Caco-2 (cell line): ENCODE data around the gene TMPRSS7. TPM values are rescaled to one million over a fixed set of nuclear protein-coding genes. Genes with fewer than 3 reads are reported as not detected.

Experiments used
- BruUV-seq: library from RNA; stranded (reverse); fragments of 400-500 nt; replicated peaks from 2 replicates; lab custom pipeline; 2021; lab: Mats Ljungman, UMichigan
- CTCF ChIA-PET: fragments of 300-600 bp; sonication (Branson Sonifier 250); formaldehyde crosslinking; loops from one replicate; lab custom pipeline; 2022; ENCODE audit warnings: antibody characterized with exemption; lab: Charles Lee
- POLR2A ChIA-PET: fragments of 300-600 bp; sonication (Branson Sonifier 250); formaldehyde crosslinking; loops from one replicate; lab custom pipeline; 2022; ENCODE audit warnings: antibody characterized with exemption; lab: Charles Lee
- DNase-seq, 2 experiments: peaks; one replicate each; pipeline versions ENCODE4 v3.0.0 to v3.0.0-alpha.2; 2020 to 2022
- H3K27me3 ChIP-seq: replicated peaks from 2 replicates; pipeline ENCODE4 v1.6.0; 2011; ENCODE audit warnings: low read length; ENCODE audit not compliant: control insufficient read depth, insufficient read depth
- H3K36me3 ChIP-seq: 2 replicates; pipeline ENCODE4 v1.5.1; 2011; ENCODE audit warnings: low read length; ENCODE audit not compliant: control insufficient read depth, insufficient read depth
- H3K4me1 ChIP-seq: fragments of 250-450 bp; sonication (Bioruptor Pico); 2 replicates; pipeline ENCODE4 v1.5.1; 2020; ENCODE audit warnings: mild to moderate bottlenecking
- H3K4me3 ChIP-seq: 2 replicates; pipeline ENCODE4 v1.5.1; 2011; ENCODE audit warnings: low read depth, mild to moderate bottlenecking, control low read depth, low read length
- H3K9me3 ChIP-seq: fragments of 250-450 bp; sonication (Bioruptor Pico); 2 replicates; pipeline ENCODE4 v1.5.1; 2020; ENCODE audit warnings: mild to moderate bottlenecking, moderate library complexity
- H3K27ac Mint-ChIP-seq: one replicate; pipeline ENCODE4 v1.8.0; 2022; ENCODE audit warnings: mixed read lengths; ENCODE audit not compliant: unreplicated experiment
- H3K27me3 Mint-ChIP-seq: one replicate; pipeline ENCODE4 v1.8.0; 2022; ENCODE audit warnings: mixed read lengths; ENCODE audit not compliant: insufficient read depth, unreplicated experiment
- H3K36me3 Mint-ChIP-seq: one replicate; pipeline ENCODE4 v1.8.0; 2022; ENCODE audit warnings: mild to moderate bottlenecking, mixed read lengths; ENCODE audit not compliant: insufficient read depth, unreplicated experiment
- H3K4me1 Mint-ChIP-seq: one replicate; pipeline ENCODE4 v1.8.0; 2022; ENCODE audit warnings: low read depth, mixed read lengths; ENCODE audit not compliant: unreplicated experiment
- H3K4me3 Mint-ChIP-seq: one replicate; pipeline ENCODE4 v1.8.0; 2022; ENCODE audit warnings: mild to moderate bottlenecking, moderate library complexity, mixed read lengths; ENCODE audit not compliant: unreplicated experiment
- H3K9me3 Mint-ChIP-seq: one replicate; pipeline ENCODE4 v1.8.0; 2022; ENCODE audit warnings: mixed read lengths; ENCODE audit not compliant: unreplicated experiment
- intact Hi-C: fragments of 100-400 bp; cut with micrococcal nuclease; formaldehyde crosslinking; loops from one replicate; pipeline ENCODE4 v1.10.0; 2022; ENCODE audit not compliant: unreplicated experiment
- total RNA-seq: library from RNA; stranded (reverse); gene quantifications from 2 replicates; pipeline ENCODE4 v1.2.3, GENCODE V29; 2022
- TF ChIP-seq, protein P1 (sequence below), 2 experiments: fragments of 200-600 bp in 1 of 2; IDR thresholded peaks; 1 replicate in 1 of 2; 2 replicates in 1 of 2; pipeline versions ENCODE4 v1.5.1 to v1.8.0; 2011 to 2022; ENCODE audit warnings: antibody characterized with exemption in 1 of 2, control low read depth in 1 of 2, inconsistent platforms in 1 of 2, low read depth in 1 of 2, low read length in 1 of 2, mild to moderate bottlenecking in 1 of 2, moderate library complexity in 1 of 2; ENCODE audit not compliant: insufficient read depth in 1 of 2, severe bottlenecking in 1 of 2, unreplicated experiment in 1 of 2

The TMPRSS7 gene
- total RNA-seq, 1 experiment from 2014 or later: 0.36 TPM

DNA sequence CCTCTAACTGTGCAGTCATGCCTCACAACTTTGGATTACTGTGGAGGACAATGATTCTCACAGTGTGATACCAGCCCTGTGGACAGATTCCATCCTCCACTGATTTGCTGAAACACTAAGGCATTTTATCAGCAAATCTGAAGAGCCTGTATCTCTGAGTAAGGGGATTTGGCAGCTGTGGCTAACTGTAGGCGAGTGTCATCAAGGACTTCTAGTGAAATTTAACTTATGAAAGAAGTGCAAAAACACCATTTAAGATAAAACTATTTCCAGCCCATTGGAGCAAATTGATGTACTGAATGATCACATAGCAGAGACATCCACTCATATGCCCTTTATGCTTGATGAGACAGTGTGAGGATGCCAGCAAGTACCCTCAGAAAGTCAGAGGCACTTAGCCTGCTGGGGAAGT is 13.9 kb upstream of the TMPRSS7 start:
- Mint-ChIP-seq H3K9me3 (peaks cover 11% of the 10 kb centered on the region), H3K4me3 (no peak overlapping the region), H3K36me3 (no peaks in the 10 kb centered on the region), H3K4me1 (no peaks in the 10 kb centered on the region), H3K27me3 (no peaks in the 10 kb centered on the region), H3K27ac (no peak overlapping the region)
- CTCF ChIA-PET: no interaction called here
- intact Hi-C loops: no loop called here
- TF ChIP-seq, protein P1, sequence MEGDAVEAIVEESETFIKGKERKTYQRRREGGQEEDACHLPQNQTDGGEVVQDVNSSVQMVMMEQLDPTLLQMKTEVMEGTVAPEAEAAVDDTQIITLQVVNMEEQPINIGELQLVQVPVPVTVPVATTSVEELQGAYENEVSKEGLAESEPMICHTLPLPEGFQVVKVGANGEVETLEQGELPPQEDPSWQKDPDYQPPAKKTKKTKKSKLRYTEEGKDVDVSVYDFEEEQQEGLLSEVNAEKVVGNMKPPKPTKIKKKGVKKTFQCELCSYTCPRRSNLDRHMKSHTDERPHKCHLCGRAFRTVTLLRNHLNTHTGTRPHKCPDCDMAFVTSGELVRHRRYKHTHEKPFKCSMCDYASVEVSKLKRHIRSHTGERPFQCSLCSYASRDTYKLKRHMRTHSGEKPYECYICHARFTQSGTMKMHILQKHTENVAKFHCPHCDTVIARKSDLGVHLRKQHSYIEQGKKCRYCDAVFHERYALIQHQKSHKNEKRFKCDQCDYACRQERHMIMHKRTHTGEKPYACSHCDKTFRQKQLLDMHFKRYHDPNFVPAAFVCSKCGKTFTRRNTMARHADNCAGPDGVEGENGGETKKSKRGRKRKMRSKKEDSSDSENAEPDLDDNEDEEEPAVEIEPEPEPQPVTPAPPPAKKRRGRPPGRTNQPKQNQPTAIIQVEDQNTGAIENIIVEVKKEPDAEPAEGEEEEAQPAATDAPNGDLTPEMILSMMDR (IDR thresholded peaks at IDR 0.05; ENCODE audit: insufficient read depth in 1 of 2, low read depth in 1 of 2, low read length in 1 of 2, severe bottlenecking in 1 of 2, unreplicated experiment in 1 of 2): no peak
- H3K9me3 ChIP-seq: no peaks in the 10 kb centered on the region
- no peaks in the 10 kb centered on the region for H3K36me3 ChIP-seq
- no peaks in the 10 kb centered on the region for H3K27me3 ChIP-seq
- no peaks in the 10 kb centered on the region for H3K4me1 ChIP-seq
- no TSS peak for BruUV-seq
- H3K4me3 ChIP-seq: no peak overlapping the region
- POLR2A ChIA-PET: no interaction called here
- no peak for DNase-seq

DNA sequence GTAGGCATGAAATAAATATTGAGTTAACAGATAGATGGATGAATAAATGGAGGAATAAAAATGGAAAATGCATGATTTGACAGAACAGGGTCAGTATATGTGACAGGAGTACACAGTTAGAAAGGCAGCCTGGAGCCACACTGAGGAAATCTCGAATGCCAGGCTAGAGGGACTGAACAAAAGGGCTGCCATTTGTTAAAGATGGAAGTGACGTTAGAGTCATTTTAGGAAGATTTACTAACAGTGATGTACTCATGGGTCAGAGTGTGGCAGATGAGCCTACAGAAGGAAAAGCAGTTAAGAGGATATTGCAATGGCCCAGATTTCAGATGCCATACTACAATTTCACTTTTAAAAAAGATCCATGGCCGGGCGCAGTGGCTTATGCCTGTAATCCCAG is 7.4 kb upstream of the TMPRSS7 start:
- CTCF ChIA-PET: no interaction called here
- POLR2A ChIA-PET: no interaction called here
- H3K27me3 ChIP-seq: no peaks in the 10 kb centered on the region
- TF ChIP-seq, protein P1 (IDR thresholded peaks at IDR 0.05; ENCODE audit: insufficient read depth in 1 of 2, low read depth in 1 of 2, low read length in 1 of 2, severe bottlenecking in 1 of 2, unreplicated experiment in 1 of 2): no peak
- no peak overlapping the region for H3K4me3 ChIP-seq
- no peak for DNase-seq
- no peak overlapping the region for H3K27ac Mint-ChIP-seq
- no peaks in the 10 kb centered on the region for H3K4me1 Mint-ChIP-seq
- peaks cover under 1% of the 10 kb centered on the region for H3K9me3 Mint-ChIP-seq
- intact Hi-C loops: no loop called here
- no peaks in the 10 kb centered on the region for H3K36me3 ChIP-seq
- H3K36me3 Mint-ChIP-seq: no peaks in the 10 kb centered on the region
- H3K9me3 ChIP-seq: no peaks in the 10 kb centered on the region
- H3K4me3 Mint-ChIP-seq: no peak overlapping the region
- BruUV-seq: no TSS peak
- H3K27me3 Mint-ChIP-seq: peaks cover 2% of the 10 kb centered on the region
- no peaks in the 10 kb centered on the region for H3K4me1 ChIP-seq

DNA sequence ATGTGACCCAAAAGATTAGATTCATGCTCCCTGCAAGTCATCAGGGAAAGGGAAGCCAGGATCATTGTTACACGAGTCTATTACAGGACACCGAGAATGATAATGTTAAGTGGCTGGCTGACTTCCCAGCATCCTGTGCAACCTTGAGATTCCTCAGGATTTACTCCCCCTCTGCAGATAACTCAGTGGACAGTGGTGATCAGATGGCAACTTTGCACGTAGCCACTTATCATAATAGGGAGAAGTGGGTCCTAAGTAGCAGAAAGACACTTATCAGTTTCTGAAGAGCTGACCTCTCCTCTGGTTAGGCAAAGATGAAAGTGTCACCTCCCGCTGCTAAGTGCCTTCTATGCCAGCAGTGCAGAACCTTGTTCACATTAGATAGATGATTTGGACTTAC is 6.7 kb upstream of the TMPRSS7 start:
- Histone ChIP-seq H3K36me3 (no peaks in the 10 kb centered on the region), H3K4me3 (no peak overlapping the region), H3K27me3 (no peaks in the 10 kb centered on the region), H3K4me1 (no peaks in the 10 kb centered on the region), H3K9me3 (no peaks in the 10 kb centered on the region)
- Mint-ChIP-seq H3K27ac (no peak overlapping the region), H3K27me3 (peaks cover 2% of the 10 kb centered on the region), H3K36me3 (no peaks in the 10 kb centered on the region), H3K4me1 (no peaks in the 10 kb centered on the region), H3K4me3 (no peak overlapping the region), H3K9me3 (no peaks in the 10 kb centered on the region)
- intact Hi-C loops: no loop called here
- ChIA-PET POLR2A (no interaction called here), CTCF (no interaction called here)
- TF ChIP-seq, protein P1 (IDR thresholded peaks at IDR 0.05; ENCODE audit: insufficient read depth in 1 of 2, low read depth in 1 of 2, low read length in 1 of 2, severe bottlenecking in 1 of 2, unreplicated experiment in 1 of 2): no peak
- no TSS peak for BruUV-seq
- DNase-seq: no peak
